H1 (cell line): ENCODE data around the gene UBXN11. TPM values are rescaled to one million over a fixed set of nuclear protein-coding genes. Genes with fewer than 3 reads are reported as not detected.

ENCODE experiments used
- CBX8 ChIP-seq: fragments of 300-800, 300-1000 bp; sonication (generic); IDR thresholded peaks from 2 replicates; pipeline ENCODE4 v1.7.1; 2016; ENCODE audit warnings: low read depth, low read length, borderline replicate concordance
- polyA plus RNA-seq, 7 experiments: library from polyadenylated mRNA; depleted of rRNA in 3 of 7; stranded (reverse) in 5 of 7; unstranded in 2 of 7; fragments of >200 nt in 5 of 7; fragments of 200-250 nt in 2 of 7; gene quantifications; 1 replicate in 5 of 7; 2 replicates in 1 of 7; 4 replicates in 1 of 7; pipeline versions ENCODE4 v1.2.1 to v1.2.3, GENCODE V29; 2011 to 2013; ENCODE audit warnings: missing spikeins in 2 of 7, mixed read lengths in 2 of 7
- total RNA-seq: library from RNA; stranded (reverse); fragmentation: NEBNext Ultra II Directional; extraction: Animal tissue kit (Norgen Biotek cat#: 25700); gene quantifications from 2 replicates; pipeline ENCODE4 v1.2.1, GENCODE V29; 2021

The UBXN11 gene
- total and polyA plus RNA-seq, 2 of the 8 experiments (the other 6 are each of a cell fraction or from before 2014, with no cell fraction given), result 6.3 to 10.4 TPM

DNA sequence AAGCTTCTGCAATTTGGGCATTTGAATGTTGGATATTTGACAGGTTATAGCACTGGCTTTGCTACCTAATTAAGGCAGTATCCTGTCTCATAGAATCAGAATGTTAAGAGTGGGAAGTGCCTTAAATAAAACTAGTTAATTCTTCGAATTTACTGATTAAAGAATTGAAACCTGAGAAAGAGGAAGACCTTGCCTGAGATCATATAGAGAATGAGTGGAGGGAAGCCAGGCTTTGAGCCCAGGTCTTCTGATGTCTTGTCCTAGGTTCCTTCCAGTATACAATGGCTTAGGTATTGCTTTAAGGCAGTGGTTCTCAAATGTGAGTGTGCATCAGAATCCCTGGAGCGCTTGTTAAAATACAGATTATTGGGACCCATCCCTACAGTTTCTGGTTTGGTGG, 47.4 kb downstream of the UBXN11 start (continued):
- no peak for TF ChIP-seq CBX8
- TF ChIP-seq, all 59 proteins: peak for 0
